ENCODE results near the gene TSPAN6. TPM values are rescaled to one million over a fixed set of nuclear protein-coding genes. Genes with fewer than 3 reads are reported as not detected.
A peak's percentile ranks its signal among the peaks of the same experiment; 100 is the strongest.

Gene TSPAN6
- total and polyA plus RNA-seq, 2 donors (not counting 1 experiment from before 2014, with no cell fraction given): 29.2 to 34.1 TPM

GRCh38 chrX:100635040-100635439 is 1.6 kb downstream of the TSPAN6 start:
- Histone ChIP-seq H4K20me1 (ENCODE audit: control insufficient read depth, extremely low read depth, insufficient read depth, low read length) (no peaks in the 10 kb centered on the region), H3K27ac (ENCODE audit: insufficient read depth, low read length) (no peak overlapping the region), H3K4me2 (ENCODE audit: extremely low read depth, insufficient read depth, low read length) (no peak overlapping the region), H3K4me3 (replicated peaks in 1 of 4; ENCODE audit: control extremely low read depth in 1 of 4, insufficient read depth in 1 of 4, low read depth in 3 of 4, low read length in 4 of 4) (peak overlapping the region in 2 of 4 experiments; percentile 68 to 79), H3K79me2 (ENCODE audit: control insufficient read depth, insufficient read depth, low read length) (no peaks in the 10 kb centered on the region), H3K9ac (ENCODE audit: insufficient read depth, low read length) (no peak overlapping the region), H2AFZ (ENCODE audit: low read length) (no peak overlapping the region), H3K27me3 (ENCODE audit: control insufficient read depth, insufficient read depth, low read length) (no peaks in the 10 kb centered on the region), H3K4me1 (ENCODE audit: control insufficient read depth, extremely low read depth, insufficient read depth, low read length) (no peaks in the 10 kb centered on the region), H3K36me3 (ENCODE audit: control insufficient read depth, insufficient read depth, low read length) (no peaks in the 10 kb centered on the region), H3K9me3 (ENCODE audit: control insufficient read depth, insufficient read depth, low read depth, low read length) (no peaks in the 10 kb centered on the region)
- no peak for DNase-seq (ENCODE audit: low read depth in 2 of 2)
- TF ChIP-seq CTCF (conservative IDR thresholded peaks at IDR 0.05 in 1 of 2, IDR thresholded peaks at IDR 0.05 in 1 of 2; ENCODE audit: low read depth in 1 of 2, low read length in 2 of 2): no peak
- TF ChIP-seq EZH2 (IDR thresholded peaks at IDR 0.05; ENCODE audit: low read length, missing control alignments): no peak

GRCh38 chrX:100625985-100626491 is 10.6 kb downstream of the TSPAN6 start:
- Histone ChIP-seq H3K9me3 (ENCODE audit: control insufficient read depth, insufficient read depth, low read depth, low read length) (no peaks in the 10 kb centered on the region), H3K9ac (ENCODE audit: insufficient read depth, low read length) (no peak overlapping the region), H3K27me3 (ENCODE audit: control insufficient read depth, insufficient read depth, low read length) (no peaks in the 10 kb centered on the region), H3K36me3 (ENCODE audit: control insufficient read depth, insufficient read depth, low read length) (no peaks in the 10 kb centered on the region), H4K20me1 (ENCODE audit: control insufficient read depth, extremely low read depth, insufficient read depth, low read length) (no peaks in the 10 kb centered on the region), H3K4me3 (replicated peaks in 1 of 4; ENCODE audit: control extremely low read depth in 1 of 4, insufficient read depth in 1 of 4, low read depth in 3 of 4, low read length in 4 of 4) (no peak overlapping the region), H3K79me2 (ENCODE audit: control insufficient read depth, insufficient read depth, low read length) (no peaks in the 10 kb centered on the region), H3K4me2 (ENCODE audit: extremely low read depth, insufficient read depth, low read length) (no peak overlapping the region), H3K27ac (ENCODE audit: insufficient read depth, low read length) (no peak overlapping the region), H3K4me1 (ENCODE audit: control insufficient read depth, extremely low read depth, insufficient read depth, low read length) (no peaks in the 10 kb centered on the region), H2AFZ (ENCODE audit: low read length) (no peak overlapping the region)
- peak in 1 of 2 donors; percentile 52 for DNase-seq (ENCODE audit: low read depth in 2 of 2)
- TF ChIP-seq CTCF (conservative IDR thresholded peaks at IDR 0.05 in 1 of 2, IDR thresholded peaks at IDR 0.05 in 1 of 2; ENCODE audit: low read depth in 1 of 2, low read length in 2 of 2) (no peak), EZH2 (IDR thresholded peaks at IDR 0.05; ENCODE audit: low read length, missing control alignments) (no peak)

- no peak for TF ChIP-seq CTCF (conservative IDR thresholded peaks at IDR 0.05 in 1 of 2, IDR thresholded peaks at IDR 0.05 in 1 of 2; ENCODE audit: low read depth in 1 of 2, low read length in 2 of 2)
- no peak for TF ChIP-seq EZH2 (IDR thresholded peaks at IDR 0.05; ENCODE audit: low read length, missing control alignments)
- no peak overlapping the region for H3K4me2 ChIP-seq (ENCODE audit: extremely low read depth, insufficient read depth, low read length)
- no peak overlapping the region for H3K27ac ChIP-seq (ENCODE audit: insufficient read depth, low read length)
Measured at GRCh38 chrX:100623001-100623400, 13.6 kb downstream of the TSPAN6 start.

More at GRCh38 chrX:100623001-100623400, 13.6 kb downstream of the TSPAN6 start:
- no peak overlapping the region for H3K4me3 ChIP-seq (replicated peaks in 1 of 4; ENCODE audit: control extremely low read depth in 1 of 4, insufficient read depth in 1 of 4, low read depth in 3 of 4, low read length in 4 of 4)
- no peaks in the 10 kb centered on the region for H3K4me1 ChIP-seq (ENCODE audit: control insufficient read depth, extremely low read depth, insufficient read depth, low read length)
- no peak for DNase-seq (ENCODE audit: low read depth in 2 of 2)
- no peak overlapping the region for H2AFZ ChIP-seq (ENCODE audit: low read length)
- no peaks in the 10 kb centered on the region for H3K9me3 ChIP-seq (ENCODE audit: control insufficient read depth, insufficient read depth, low read depth, low read length)
- no peaks in the 10 kb centered on the region for H4K20me1 ChIP-seq (ENCODE audit: control insufficient read depth, extremely low read depth, insufficient read depth, low read length)
- H3K79me2 ChIP-seq (ENCODE audit: control insufficient read depth, insufficient read depth, low read length): no peaks in the 10 kb centered on the region
- H3K27me3 ChIP-seq (ENCODE audit: control insufficient read depth, insufficient read depth, low read length): no peaks in the 10 kb centered on the region
- H3K9ac ChIP-seq (ENCODE audit: insufficient read depth, low read length): no peak overlapping the region
- no peaks in the 10 kb centered on the region for H3K36me3 ChIP-seq (ENCODE audit: control insufficient read depth, insufficient read depth, low read length)
